A549 (cell line): ENCODE data around the gene TPCN2. TPM values are rescaled to one million over a fixed set of nuclear protein-coding genes. Genes with fewer than 3 reads are reported as not detected.
A peak's percentile ranks its signal among the peaks of the same experiment; 100 is the strongest.

Experiments used
- ATAC-seq, 2 experiments: fragments of 200-7000 bp in 1 of 2; fragments of >200 bp in 1 of 2; cut with Nextera tagmentation in 1 of 2; cut with Tn5 transposase in 1 of 2; 3 replicates each; pipeline versions ENCODE4 v1.8.0 to v1.9.1; 2018 to 2020; ENCODE audit warnings: mild to moderate bottlenecking in 1 of 2, moderate library complexity in 1 of 2
- CTCF ChIA-PET: fragments of 300-600 bp; sonication (Branson Sonifier 250); formaldehyde crosslinking; extraction: SDS; loops from one replicate; lab custom pipeline; 2021; ENCODE audit warnings: antibody characterized with exemption, inconsistent platforms; lab: Yijun Ruan, JAX
- POLR2A ChIA-PET: fragments of 350-600 bp; formaldehyde crosslinking; extraction: SDS; loops from one replicate; lab custom pipeline; 2021; ENCODE audit warnings: antibody characterized with exemption, inconsistent platforms; lab: Yijun Ruan, JAX
- DNase-seq, 2 experiments: peaks; one replicate each; pipeline versions ENCODE4 v3.0.0 to v3.0.0-alpha.2; 2011 to 2016; ENCODE audit warnings: low read depth in 1 of 2, low spot score in 1 of 2
- FAIRE-seq: peaks from 2 replicates; lab custom pipeline; 2011; peaks lifted over from hg19 to GRCh38; lab: Jason Lieb, UNC
- H3K27ac ChIP-seq, 2 experiments: fragments of >200 bp; sonication (Bioruptor Twin); formaldehyde crosslinking; 3 replicates each; pipeline ENCODE4 v1.5.1; 2016 to 2017
- H3K4me1 ChIP-seq: fragments of >200 bp; sonication (Bioruptor Twin); formaldehyde crosslinking; 3 replicates; pipeline ENCODE4 v1.6.1; 2016
- H3K4me2 ChIP-seq: fragments of >200 bp; sonication (Bioruptor Twin); formaldehyde crosslinking; 3 replicates; pipeline ENCODE4 v1.6.1; 2016
- H3K4me3 ChIP-seq: fragments of >200 bp; sonication (Bioruptor Twin); formaldehyde crosslinking; 3 replicates; pipeline ENCODE4 v1.5.1; 2016
- H3K9me3 ChIP-seq: fragments of >200 bp; sonication (Bioruptor Twin); formaldehyde crosslinking; 3 replicates; pipeline ENCODE4 v1.6.1; 2016
- CEBPB ChIP-seq, 2 experiments: fragments of >200 bp in 1 of 2; sonication (Bioruptor Twin) in 1 of 2; formaldehyde crosslinking in 1 of 2; IDR thresholded peaks; 2 replicates each; pipeline ENCODE4 v1.6.1; 2012 to 2016
- EHMT2 ChIP-seq: fragments of 200-600 bp; sonication (generic); IDR thresholded peaks from 2 replicates; pipeline ENCODE4 v1.6.1; 2016; ENCODE audit warnings: antibody characterized with exemption, low read depth, mild to moderate bottlenecking, moderate library complexity
- ELK1 ChIP-seq: fragments of 150-350 bp; IDR thresholded peaks from 2 replicates; pipeline ENCODE4 v1.6.1; 2014; ENCODE audit warnings: low read depth, mild to moderate bottlenecking, low read length
- FOSB ChIP-seq: fragments of 250-450 bp; sonication (Bioruptor Pico); IDR thresholded peaks from 2 replicates; pipeline ENCODE4 v1.5.0; 2020; ENCODE audit warnings: mild to moderate bottlenecking, moderate library complexity
- FOSL2 ChIP-seq, 2 experiments: fragments of 450-650 bp in 1 of 2; fragments of >200 bp in 1 of 2; sonication (Bioruptor Twin) in 1 of 2; formaldehyde crosslinking; IDR thresholded peaks; 2 replicates each; pipeline versions ENCODE4 v1.5.0 to v1.6.1; 2016 to 2020; ENCODE audit warnings: mild to moderate bottlenecking in 1 of 2, moderate library complexity in 1 of 2
- GATA3 ChIP-seq: IDR thresholded peaks from 2 replicates; pipeline ENCODE4 v1.6.1; 2012; ENCODE audit warnings: borderline replicate concordance
- HEYL ChIP-seq: fragments of 250-450 bp; sonication (Bioruptor Pico); IDR thresholded peaks from 2 replicates; pipeline ENCODE4 v1.8.0; 2021; ENCODE audit warnings: mild to moderate bottlenecking, moderate library complexity
- JUN ChIP-seq, 2 experiments: fragments of >200 bp; sonication (Bioruptor Twin); formaldehyde crosslinking; IDR thresholded peaks; 2 replicates in 1 of 2; 3 replicates in 1 of 2; pipeline ENCODE4 v1.6.1; 2016 to 2017
- MAFK ChIP-seq: fragments of 450-650 bp; IDR thresholded peaks from 2 replicates; pipeline ENCODE4 v1.6.1; 2014; ENCODE audit not compliant: partially characterized antibody
- NR3C1 ChIP-seq: fragments of >200 bp; sonication (Bioruptor Twin); formaldehyde crosslinking; IDR thresholded peaks from 3 replicates; pipeline ENCODE4 v1.6.1; 2017
- RFX5 ChIP-seq: fragments of 450-650 bp; IDR thresholded peaks from 2 replicates; pipeline ENCODE4 v1.7.1; 2014; ENCODE audit warnings: antibody characterized with exemption, mild to moderate bottlenecking, moderate library complexity
- TFCP2L1 ChIP-seq: fragments of 250-450 bp; sonication (Bioruptor Pico); IDR thresholded peaks from 2 replicates; pipeline ENCODE4 v1.5.0; 2021; ENCODE audit warnings: mild to moderate bottlenecking
- TP53 ChIP-seq: fragments of 250-450 bp; sonication (Bioruptor Pico); IDR thresholded peaks from 2 replicates; pipeline ENCODE4 v1.5.0; 2021; ENCODE audit warnings: mild to moderate bottlenecking, moderate library complexity
- ZC3H11A ChIP-seq: fragments of 450-650 bp; IDR thresholded peaks from 2 replicates; pipeline ENCODE4 v1.6.1; 2014; ENCODE audit warnings: antibody characterized with exemption, mild to moderate bottlenecking
- ZNF302 ChIP-seq: fragments of 250-450 bp; sonication (Bioruptor Pico); IDR thresholded peaks from 2 replicates; pipeline ENCODE4 v1.9.0; 2021; ENCODE audit warnings: inconsistent platforms, mild to moderate bottlenecking, moderate library complexity
- WGBS: methylation state at CpG from one replicate; pipeline ENCODE4 v1.1.6; 2017; ENCODE audit errors: missing lambda C conversion rate; 5-methylcytosine and 5-hydroxymethylcytosine counted together
- polyA plus RNA-seq, 4 experiments: library from polyadenylated mRNA; depleted of rRNA in 3 of 4; stranded (reverse); fragments of >200 nt; fragmentation: RNase III in 1 of 4; extraction: RNeasy Plus Mini Kit Qiagen cat#74134 plus additional on column Dnase treatment in 1 of 4; gene quantifications; 2 replicates in 3 of 4; 3 replicates in 1 of 4; pipeline ENCODE4 v1.2.3, GENCODE V29; 2011 to 2017
- TF ChIP-seq, protein P1 (sequence below): fragments of >200 bp; sonication (Bioruptor Twin); formaldehyde crosslinking; IDR thresholded peaks from 3 replicates; pipeline ENCODE4 v1.5.1; 2016
- TF ChIP-seq, protein P2 (sequence below): fragments of 250-450 bp; sonication (Bioruptor Pico); IDR thresholded peaks from 2 replicates; pipeline ENCODE4 v1.5.0; 2020; ENCODE audit warnings: low read depth, mild to moderate bottlenecking, moderate library complexity
- TF ChIP-seq, protein P3 (sequence below): fragments of >200 bp; sonication (Bioruptor Twin); formaldehyde crosslinking; IDR thresholded peaks from 2 replicates; pipeline ENCODE4 v1.6.1; 2016

The TPCN2 gene
- polyA plus RNA-seq, 2 of the 4 experiments (the other 2 are of a cell fraction), result 8.1 to 8.8 TPM

- TF ChIP-seq, protein P1, sequence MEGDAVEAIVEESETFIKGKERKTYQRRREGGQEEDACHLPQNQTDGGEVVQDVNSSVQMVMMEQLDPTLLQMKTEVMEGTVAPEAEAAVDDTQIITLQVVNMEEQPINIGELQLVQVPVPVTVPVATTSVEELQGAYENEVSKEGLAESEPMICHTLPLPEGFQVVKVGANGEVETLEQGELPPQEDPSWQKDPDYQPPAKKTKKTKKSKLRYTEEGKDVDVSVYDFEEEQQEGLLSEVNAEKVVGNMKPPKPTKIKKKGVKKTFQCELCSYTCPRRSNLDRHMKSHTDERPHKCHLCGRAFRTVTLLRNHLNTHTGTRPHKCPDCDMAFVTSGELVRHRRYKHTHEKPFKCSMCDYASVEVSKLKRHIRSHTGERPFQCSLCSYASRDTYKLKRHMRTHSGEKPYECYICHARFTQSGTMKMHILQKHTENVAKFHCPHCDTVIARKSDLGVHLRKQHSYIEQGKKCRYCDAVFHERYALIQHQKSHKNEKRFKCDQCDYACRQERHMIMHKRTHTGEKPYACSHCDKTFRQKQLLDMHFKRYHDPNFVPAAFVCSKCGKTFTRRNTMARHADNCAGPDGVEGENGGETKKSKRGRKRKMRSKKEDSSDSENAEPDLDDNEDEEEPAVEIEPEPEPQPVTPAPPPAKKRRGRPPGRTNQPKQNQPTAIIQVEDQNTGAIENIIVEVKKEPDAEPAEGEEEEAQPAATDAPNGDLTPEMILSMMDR, result no peak
Observed at GRCh38 chr11:69022260-69022659, 26.5 kb upstream of the TPCN2 start (continued).

DNA sequence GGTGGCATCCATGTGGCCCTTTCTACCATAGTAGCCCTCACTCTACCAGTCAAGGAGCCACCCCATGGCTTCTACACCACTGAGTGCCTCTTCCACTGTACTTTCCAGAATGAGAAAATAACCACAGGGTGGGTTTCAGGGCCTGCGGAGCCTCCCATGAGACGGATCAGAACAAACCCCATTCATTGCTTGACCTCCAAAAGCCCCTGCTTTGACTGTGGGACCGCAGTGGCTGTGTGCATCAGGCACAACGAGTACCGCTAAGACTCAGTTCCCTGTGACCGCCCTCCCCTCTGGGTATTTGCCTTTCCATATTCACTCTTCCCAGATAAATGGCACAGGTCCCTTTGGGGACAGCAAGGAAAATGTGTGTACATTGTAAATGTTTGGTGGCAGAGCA lies 24.2 kb upstream of the TPCN2 start:
- Histone ChIP-seq H3K4me3 (no peak overlapping the region), H3K27ac (no peak overlapping the region), H3K4me1 (peaks cover 4% of the 10 kb centered on the region; the same call in 1 of the 3 replicates), H3K4me2 (no peak overlapping the region), H3K9me3 (no peaks in the 10 kb centered on the region)
- 83% methylated on average over 6 of the region's 6 CpGs for WGBS
- no peak for DNase-seq
- POLR2A ChIA-PET, result no interaction called here
- no peak for ATAC-seq
- TF ChIP-seq HEYL (no peak), JUN (IDR thresholded peaks at IDR 0.05) (no peak), FOSL2 (IDR thresholded peaks at IDR 0.05) (no peak), FOSL2 (CRISPR knock-in tag; IDR thresholded peaks at IDR 0.05) (no peak), ELK1 (no peak), ZNF302 (no peak), EHMT2 (no peak), CEBPB (IDR thresholded peaks at IDR 0.05) (no peak), ZC3H11A (no peak)
- TF ChIP-seq, protein P2, sequence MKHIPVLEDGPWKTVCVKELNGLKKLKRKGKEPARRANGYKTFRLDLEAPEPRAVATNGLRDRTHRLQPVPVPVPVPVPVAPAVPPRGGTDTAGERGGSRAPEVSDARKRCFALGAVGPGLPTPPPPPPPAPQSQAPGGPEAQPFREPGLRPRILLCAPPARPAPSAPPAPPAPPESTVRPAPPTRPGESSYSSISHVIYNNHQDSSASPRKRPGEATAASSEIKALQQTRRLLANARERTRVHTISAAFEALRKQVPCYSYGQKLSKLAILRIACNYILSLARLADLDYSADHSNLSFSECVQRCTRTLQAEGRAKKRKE (CRISPR knock-in tag), result no peak
- TF ChIP-seq, protein P3, sequence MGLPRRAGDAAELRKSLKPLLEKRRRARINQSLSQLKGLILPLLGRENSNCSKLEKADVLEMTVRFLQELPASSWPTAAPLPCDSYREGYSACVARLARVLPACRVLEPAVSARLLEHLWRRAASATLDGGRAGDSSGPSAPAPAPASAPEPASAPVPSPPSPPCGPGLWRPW, result no peak
- no peak for FAIRE-seq
- CTCF ChIA-PET, result interaction anchor here (1.1 kb wide), 1 partner anchor 108 kb away, joined by 3 read pairs; no protein-coding TSS in a partner anchor

DNA sequence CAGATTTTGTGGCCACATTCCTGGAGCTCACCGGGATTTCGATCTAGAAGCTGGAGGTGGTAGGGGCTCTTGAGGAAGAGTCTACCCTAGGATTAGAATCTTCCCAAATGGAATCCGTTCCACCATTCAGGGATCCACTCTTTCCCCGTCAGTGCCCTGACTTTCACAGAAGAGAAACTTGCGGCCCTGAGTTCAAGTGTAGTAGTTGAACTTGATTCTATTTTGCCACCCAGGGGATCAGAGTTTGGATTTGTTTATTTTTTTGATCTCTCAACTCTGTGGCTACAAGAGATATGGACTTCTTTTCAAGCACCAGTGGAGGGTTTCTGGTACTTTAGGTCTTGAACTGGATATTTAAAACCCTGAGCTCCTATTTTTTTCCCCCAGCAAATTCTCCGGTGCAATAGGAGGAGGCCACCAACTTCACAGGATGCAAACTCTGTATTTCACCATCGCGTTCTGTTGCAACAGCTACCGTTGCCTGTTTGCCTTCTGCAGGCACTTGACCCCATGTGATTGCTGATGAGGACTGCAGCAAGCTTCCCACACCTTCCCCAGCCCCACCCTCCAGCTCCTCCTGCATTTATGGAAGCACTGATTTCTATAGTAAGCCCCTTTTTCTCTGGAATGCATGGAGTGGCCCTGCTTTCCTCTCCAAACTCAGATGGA lies 20.9 kb upstream of the TPCN2 start:
- ATAC-seq (peak; percentile 42 to 75; a peak in 3 of 6 replicates), FAIRE-seq (no peak), DNase-seq (peak in 1 of 2 experiments; percentile 41)
- CTCF ChIA-PET, result interaction anchor here (0.6 to 1.7 kb wide), 7 partner anchors 9 to 616 kb away, joined by 3 to 4 read pairs (median 3); no protein-coding TSS in a partner anchor
- Histone ChIP-seq H3K4me2 (no peak overlapping the region; the same call in 2 of the 3 replicates), H3K9me3 (no peaks in the 10 kb centered on the region), H3K4me3 (no peak overlapping the region), H3K4me1 (peaks cover 4% of the 10 kb centered on the region; the same call in 1 of the 3 replicates), H3K27ac (peak overlapping the region in 1 of 2 experiments; percentile 37; a peak in 2 of 6 replicates)
- 54% methylated on average over 9 of the region's 9 CpGs for WGBS
- TF ChIP-seq CEBPB (IDR thresholded peaks at IDR 0.05), result peak in 1 of 2 experiments; percentile 79; a peak in 1 of 4 replicates
- no peak for TF ChIP-seq TP53 (CRISPR knock-in tag)
- no peak for TF ChIP-seq FOSB
- no peak for TF ChIP-seq MAFK
- TF ChIP-seq RFX5, result no peak
- TF ChIP-seq TFCP2L1 (CRISPR knock-in tag), result no peak
- TF ChIP-seq NR3C1, result no peak
- TF ChIP-seq GATA3, result no peak
- POLR2A ChIA-PET, result interaction anchor here (0.6 kb wide), 1 partner anchor 18 kb away, joined by 5 read pairs; no protein-coding TSS in a partner anchor
